CD4-positive, alpha-beta T cell treated with Interferon alpha-2 for 1 hour (primary cell): ENCODE measurements around the gene MAK.
"Not testable (repeated sequence)": the region's sequence is repeated elsewhere in the genome, so short reads cannot be mapped to it uniquely, and the experiment has no call there.

Experiments used
- DNase-seq, 2 donors: peaks; one replicate each; pipeline ENCODE4 v3.0.0-alpha.2; 2020 to 2022

The MAK gene

DNA sequence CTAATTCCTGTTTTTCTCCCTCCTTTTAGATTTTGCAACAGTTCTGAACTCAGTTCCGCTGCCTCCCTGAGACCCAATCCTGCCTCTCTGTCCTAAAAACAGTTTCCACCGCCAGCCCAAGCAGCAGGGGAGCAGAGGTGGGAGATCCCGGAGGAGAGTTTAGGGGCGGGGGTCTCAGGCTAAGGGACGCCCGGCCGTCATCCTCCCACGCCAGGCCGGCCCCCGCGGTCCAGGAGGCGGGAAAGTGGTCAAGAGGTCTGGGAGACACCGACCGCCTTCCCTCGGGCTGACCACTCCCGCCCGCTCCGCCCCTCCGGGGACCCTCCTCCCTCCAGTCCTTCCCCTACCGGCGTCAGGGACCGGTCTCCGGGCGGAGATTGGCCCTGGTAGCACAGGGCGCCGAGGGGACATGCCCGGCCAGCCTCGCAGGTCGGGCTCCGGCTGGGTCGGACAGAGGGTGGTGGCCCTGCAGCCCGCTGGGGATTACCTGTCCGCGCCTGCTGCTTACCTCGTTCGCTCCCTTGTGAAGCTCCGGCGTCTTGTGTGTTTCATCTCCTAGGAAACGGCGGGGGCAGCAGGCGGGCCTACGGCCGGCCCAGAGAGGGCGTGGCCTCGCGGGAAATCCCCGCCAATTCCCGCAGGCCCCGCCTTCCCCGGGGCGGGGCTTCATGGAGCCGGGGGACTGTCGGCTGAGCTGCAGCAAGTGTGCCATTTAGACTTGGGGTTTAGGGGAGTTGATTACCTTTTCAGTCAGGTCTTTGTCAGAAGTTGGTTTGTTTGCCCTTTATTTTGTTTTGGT lies at the start of gene MAK:
TSS of gene MAK (minus strand) at position 545 of the 799 bp plus-strand sequence. CDS start 7,891 bp downstream, outside the sequence.
- peak; percentile 92 to 93 for DNase-seq

DNA sequence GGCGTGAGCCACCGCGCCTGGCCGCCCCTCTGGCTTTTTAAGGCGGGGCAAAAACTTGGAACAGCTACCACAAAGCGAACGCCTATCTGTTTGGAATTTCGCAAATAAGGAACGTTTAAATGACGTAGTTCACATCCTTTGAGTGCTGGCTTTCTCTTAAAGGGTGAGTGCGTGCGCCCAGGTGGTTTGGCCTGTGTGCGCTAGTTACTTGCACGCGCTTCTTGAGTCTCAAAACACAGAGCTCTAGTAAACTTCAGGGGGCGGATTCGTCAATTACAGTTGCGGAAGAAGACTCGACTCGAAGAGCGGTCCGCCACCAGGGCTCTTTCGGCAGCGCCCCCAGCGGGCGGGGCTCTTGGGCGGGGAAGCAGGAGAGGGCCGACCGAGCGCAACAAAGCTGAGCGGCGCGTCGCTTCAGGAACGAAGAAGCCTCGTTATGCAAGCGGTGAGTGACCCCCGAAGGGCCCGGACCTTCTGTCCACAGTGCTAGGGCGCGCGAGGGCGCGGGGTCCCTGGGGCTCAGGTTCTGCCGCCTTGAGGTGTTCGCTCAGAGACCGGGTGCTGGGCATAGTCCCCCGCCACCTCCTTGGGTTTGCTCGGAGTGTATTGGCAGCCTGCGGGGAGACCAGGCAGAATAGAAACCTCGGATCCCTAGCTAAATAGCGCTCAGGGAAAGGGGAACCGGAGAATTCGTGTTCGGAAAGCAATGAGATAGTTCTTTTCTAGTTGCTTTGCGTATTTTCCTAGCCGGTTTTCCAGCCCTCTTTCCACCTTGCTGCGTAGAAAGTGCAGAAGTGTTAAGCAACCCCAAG lies 48.6 kb upstream of the MAK start, which contains the start of gene SYCP2L:
TSS of gene SYCP2L (plus strand) at position 362 of the 812 bp plus-strand sequence. CDS start at position 437, 75 bp downstream.
- DNase-seq: peak in 1 of 2 donors; percentile 36

DNA sequence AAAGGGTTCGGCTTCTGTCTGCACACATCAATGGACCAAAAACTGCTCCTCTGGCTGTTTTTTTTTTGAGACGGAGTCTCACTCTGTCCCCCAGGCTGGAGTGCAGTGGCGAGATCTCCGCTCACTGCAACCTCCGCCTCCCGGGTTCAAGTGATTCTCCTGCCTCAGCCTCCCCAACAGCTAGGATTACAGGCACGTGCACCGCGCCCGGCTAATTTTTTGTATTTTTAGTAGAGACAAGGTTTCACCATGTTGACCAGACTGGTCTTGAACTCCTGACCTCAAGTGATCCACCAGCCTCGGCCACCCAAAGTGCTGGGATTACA lies 48.0 kb upstream of the MAK start:
- DNase-seq: not testable (repeated sequence)

DNA sequence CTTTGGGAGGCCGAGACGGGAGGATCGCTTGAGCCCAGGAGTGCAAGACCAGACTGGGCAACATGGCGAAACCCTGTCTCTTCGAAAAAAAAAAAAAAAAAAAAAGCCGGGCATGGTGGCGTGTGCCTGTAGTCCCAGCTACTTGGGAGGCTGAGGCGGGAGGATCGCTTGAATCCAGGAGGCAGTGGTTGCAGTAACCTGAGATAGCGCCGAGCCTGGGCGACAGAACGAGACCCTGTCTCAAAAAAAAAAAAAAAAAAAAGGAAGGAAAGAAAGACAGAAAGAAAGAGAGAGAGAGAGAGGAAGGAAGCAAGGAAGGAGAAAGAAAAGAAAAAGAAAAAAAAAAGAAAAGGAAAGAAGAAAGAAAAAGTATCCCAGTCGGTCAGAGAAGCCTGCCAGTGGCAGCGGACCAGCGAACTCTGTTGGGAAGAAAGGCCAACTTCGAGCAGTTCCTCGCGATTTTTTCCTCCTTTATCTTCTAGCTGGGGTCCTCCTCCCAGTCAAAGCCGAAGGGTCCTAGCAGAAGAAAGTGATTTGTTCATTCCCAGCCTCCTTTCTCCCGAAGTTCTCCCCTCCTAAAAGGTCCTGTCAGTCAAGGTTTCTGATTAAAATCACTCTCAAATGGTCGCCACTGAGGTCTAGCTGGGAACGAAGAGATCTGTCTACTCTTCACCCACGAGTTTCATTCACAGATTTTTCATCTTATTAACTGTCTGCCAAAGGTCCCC lies 46.1 kb upstream of the MAK start:
- no peak for DNase-seq

- DNase-seq: no peak
Observed at GRCh38 chr6:10883312-10884244, 45.2 kb upstream of the MAK start.

- no peak for DNase-seq
Observed at GRCh38 chr6:10882657-10883171, 44.4 kb upstream of the MAK start.

- not testable (repeated sequence) for DNase-seq
Observed at GRCh38 chr6:10882253-10882630, 43.9 kb upstream of the MAK start.

GRCh38 chr6:10880366-10880765 lies 42.0 kb upstream of the MAK start:
- DNase-seq: no peak

- DNase-seq: no peak
Observed at GRCh38 chr6:10877871-10878270, 39.5 kb upstream of the MAK start.

DNA sequence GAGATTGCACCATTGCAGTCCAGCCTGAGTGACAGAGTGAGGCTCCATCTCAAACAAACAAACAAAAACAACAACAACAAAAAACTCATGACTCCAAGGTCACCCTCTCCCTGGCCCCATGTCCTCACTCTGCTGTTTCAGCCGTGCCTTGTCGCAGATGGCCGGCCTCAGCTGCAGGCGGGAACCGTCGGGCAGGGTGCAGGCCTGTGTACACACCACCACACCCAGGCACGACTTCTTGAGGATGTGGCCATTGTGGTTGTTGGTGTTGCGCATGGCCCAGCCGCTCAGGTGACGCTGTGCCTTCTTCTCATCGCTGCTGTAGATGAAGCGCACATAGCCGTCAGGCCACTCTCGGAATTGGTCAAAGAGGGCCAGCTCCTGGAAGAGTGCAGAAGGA lies 38.7 kb upstream of the MAK start:
- no peak for DNase-seq

GRCh38 chr6:10875026-10875425 lies 36.7 kb upstream of the MAK start:
- DNase-seq: no peak

DNA sequence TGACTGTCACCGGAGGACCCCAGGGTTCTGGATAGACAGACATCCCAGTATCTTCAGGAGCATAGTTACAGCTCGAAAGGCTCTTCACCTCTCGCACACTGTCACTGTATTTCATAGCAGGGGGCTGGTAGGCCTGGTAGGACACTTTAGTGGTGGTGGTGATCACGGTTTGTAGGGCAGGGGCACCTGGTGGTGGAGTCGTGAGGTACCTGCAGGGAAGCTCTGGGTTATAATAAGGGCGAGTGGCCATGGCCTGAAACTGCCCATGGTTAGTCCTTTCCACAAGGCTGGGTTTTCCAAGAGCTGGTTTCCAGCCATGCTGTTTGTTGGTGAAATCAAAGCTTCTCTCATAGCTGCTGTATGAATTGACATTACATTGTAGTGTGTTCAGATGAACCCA lies 35.9 kb upstream of the MAK start:
- DNase-seq: no peak

DNA sequence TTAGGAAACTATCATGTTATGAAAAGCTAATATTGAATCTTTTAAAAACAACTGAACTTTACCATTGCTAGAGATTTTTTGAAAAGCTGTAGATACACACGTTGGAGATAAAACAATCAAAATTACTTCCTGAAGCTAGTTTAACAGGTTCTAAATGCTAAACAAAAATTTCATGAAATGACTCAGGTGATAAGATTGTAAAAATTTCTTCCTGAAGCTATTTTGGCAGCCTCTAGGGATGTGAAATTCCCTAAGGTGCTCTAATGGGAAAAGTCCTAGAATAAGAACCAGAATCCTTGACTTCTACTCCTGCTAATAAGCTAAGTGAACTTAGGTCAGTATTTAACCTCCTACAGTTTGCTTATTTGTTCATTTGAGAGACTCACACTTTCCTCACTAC lies 35.0 kb upstream of the MAK start:
- DNase-seq: no peak

- DNase-seq: no peak
Observed at GRCh38 chr6:10867952-10868351, 29.6 kb upstream of the MAK start.

DNA sequence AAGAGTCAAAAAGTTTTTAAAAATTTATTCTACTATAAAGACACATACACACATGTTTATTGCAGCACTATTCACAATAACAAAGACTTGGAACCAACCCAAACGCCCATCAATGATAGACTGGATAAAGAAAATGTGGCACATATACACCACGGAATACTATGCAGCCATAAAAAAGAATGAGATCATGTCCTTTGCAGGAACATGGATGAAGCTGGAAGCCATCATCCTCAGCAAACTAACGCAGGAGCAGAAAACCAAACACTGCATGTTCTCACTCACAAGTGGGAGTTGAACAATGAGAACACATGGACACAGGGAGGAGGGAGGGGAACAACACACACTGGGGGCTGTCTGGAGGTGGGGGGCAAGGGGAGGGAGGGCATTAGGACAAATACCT lies 28.4 kb upstream of the MAK start:
- not testable (repeated sequence) for DNase-seq

DNA sequence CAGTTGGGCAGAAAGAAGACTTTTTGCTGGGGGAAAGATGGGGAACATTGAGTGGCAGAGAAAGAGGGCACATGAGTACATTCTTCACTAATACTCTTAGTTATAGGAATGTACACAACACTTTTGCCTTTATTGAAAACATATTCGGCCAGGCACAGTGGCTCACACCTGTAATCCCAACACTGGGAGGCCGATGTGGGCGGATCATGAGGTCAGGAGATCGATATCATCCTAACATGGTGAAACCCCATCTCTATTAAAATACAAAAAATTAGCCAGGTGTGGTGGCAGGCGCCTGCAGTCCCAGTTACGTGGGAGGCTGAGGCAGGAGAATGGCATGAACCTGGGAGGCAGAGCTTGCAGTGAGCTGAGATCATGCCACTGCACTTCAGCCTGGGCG lies 24.7 kb upstream of the MAK start:
- not testable (repeated sequence) for DNase-seq

DNA sequence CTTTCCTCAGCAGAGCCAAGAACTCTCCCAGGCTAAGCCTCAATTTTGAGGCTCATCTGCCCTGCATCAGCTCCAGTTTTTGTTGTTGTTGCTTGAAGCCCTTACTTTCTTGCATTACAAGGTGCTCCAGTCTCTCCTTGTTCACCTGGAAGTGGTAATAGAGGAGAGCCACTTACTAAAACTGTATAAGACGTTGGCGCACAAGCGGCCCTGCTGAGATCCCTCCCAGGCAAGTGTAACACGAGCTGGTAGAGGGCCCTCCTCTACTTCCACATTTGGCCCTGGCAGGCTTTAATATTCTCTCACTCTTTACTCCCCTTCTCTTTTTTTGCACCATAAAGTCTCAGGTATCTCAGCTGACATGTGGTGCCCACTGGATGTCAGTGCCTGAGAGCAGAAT lies 24.0 kb upstream of the MAK start:
- no peak for DNase-seq

DNA sequence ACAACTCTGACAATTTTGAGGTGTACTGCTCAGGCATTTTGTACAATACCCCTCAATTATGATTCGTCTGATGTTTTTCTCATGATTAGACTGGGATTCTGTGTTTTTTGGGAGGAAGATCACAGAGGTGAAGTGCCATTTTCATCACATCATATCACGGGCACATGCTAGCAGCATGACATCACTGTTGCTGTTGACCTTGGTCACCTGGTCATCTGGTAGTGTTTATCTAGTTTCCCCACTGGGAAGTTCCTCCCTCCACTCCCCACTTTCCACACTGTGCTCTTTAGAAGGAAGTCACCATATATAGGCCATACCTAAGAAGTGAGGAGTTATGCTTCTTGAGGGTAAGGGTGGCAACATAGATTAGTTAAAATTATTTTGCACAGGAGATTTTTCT lies 22.7 kb upstream of the MAK start:
- DNase-seq: no peak

DNA sequence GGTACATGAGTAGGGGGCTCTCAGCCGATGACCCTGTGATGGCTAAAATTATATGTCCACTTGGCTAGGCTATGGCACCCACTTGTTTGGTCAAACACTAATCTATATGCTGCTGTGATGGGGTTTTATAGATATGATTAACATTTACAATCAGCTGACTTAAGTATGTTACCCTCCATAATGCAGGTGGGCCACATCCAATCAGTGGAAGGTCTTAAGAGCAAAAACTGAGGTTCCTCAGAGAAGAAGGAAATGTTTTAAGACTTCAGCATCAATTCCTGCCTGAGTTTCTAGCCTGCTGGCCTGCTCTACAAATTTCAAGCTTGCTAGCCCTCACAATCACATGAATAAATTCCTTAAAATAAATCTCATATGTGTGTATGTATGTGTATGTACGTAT lies 18.9 kb upstream of the MAK start:
- no peak for DNase-seq

- no peak for DNase-seq
Observed at GRCh38 chr6:10854922-10855632, 16.7 kb upstream of the MAK start.

- DNase-seq: not testable (repeated sequence)
Observed at GRCh38 chr6:10853849-10854300, 15.5 kb upstream of the MAK start.
